Mucosa of descending colon (tissue), 3 donors: ENCODE data around the gene MBNL2. TPM values are rescaled to one million over a fixed set of nuclear protein-coding genes. Genes with fewer than 3 reads are reported as not detected.

Source experiments
- ATAC-seq: fragments of 200-7000 bp; cut with Tn5 transposase; one replicate; pipeline ENCODE4 v1.9.1; 2020; ENCODE audit warnings: mild to moderate bottlenecking, moderate library complexity
- DNase-seq, 3 donors: peaks; one replicate each; pipeline ENCODE4 v3.0.0-alpha.2; 2020
- H3K36me3 ChIP-seq: fragments of 200-600 bp; one replicate; pipeline ENCODE4 v1.8.0; 2021; ENCODE audit warnings: low read depth, mild to moderate bottlenecking
- H3K4me1 ChIP-seq: fragments of 200-600 bp; one replicate; pipeline ENCODE4 v1.8.0; 2021; ENCODE audit warnings: low read depth, mild to moderate bottlenecking
- H3K4me3 ChIP-seq: fragments of 200-600 bp; one replicate; pipeline ENCODE4 v1.8.0; 2021; ENCODE audit warnings: mild to moderate bottlenecking
- H3K9me3 ChIP-seq: fragments of 200-600 bp; one replicate; pipeline ENCODE4 v1.8.0; 2021; ENCODE audit warnings: mild to moderate bottlenecking
- intact Hi-C, 2 donors: fragments of 100-400 bp; cut with DNase I in 1 of 2; cut with micrococcal nuclease in 1 of 2; formaldehyde crosslinking; loops; one replicate each; pipeline versions ENCODE4 v1.11.0 to v1.11.1; 2022; cut with DNase I, micrococcal nuclease
- total RNA-seq, 3 donors: library from RNA; stranded (reverse); fragmentation: NEBNext Ultra II Directional in 2 of 3; extraction: Animal tissue kit (Norgen Biotek cat#: 25700) in 2 of 3; gene quantifications; one replicate each; pipeline versions ENCODE4 v1.2.1 to v1.2.4, GENCODE V29; 2021 to 2023
- TF ChIP-seq, protein P1 (sequence below): fragments of 200-600 bp; IDR thresholded peaks from one replicate; pipeline ENCODE4 v1.8.0; 2022; ENCODE audit warnings: antibody characterized with exemption, mild to moderate bottlenecking
- donor health status: DM: no; HTN: no; CAD: no; lungs with moderate emphysema.
- donor health status: DM: no; HTN: no; CAD: no.
- donor health status: DM: no; HTN: yes; CAD: no.

Gene MBNL2
- total RNA-seq, 3 donors from 2014 or later = 41.0 to 75.1 (median 47.2) TPM

DNA sequence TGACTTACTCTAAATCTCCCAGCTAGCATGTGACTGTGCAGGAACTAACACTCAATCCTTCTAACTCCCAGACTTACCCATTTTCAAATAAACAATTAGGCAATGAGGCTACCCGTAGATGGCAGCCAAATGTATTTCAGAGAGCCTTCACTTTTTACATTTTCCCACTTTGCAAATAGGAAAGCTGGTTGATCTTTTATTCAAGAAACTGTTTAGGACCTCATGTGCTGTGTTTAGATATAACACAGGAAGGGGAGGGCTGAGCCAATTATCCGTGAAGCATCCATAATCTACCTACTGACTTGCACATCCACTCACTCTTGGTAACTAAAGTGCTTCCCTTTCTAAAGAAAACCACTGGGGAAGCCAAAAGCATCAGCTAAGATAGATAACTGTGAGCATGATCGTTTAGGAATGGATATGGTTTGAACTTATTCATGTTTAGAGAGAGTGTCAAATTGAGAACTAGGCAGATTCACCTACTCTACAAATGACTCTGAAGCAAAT, 33.4 kb downstream of the MBNL2 start:
- ATAC-seq (no peak), DNase-seq (no peak)
- Histone ChIP-seq H3K4me3 (no peak overlapping the region), H3K9me3 (no peaks in the 10 kb centered on the region), H3K36me3 (no peaks in the 10 kb centered on the region), H3K4me1 (peaks cover 12% of the 10 kb centered on the region)
- TF ChIP-seq, protein P1, sequence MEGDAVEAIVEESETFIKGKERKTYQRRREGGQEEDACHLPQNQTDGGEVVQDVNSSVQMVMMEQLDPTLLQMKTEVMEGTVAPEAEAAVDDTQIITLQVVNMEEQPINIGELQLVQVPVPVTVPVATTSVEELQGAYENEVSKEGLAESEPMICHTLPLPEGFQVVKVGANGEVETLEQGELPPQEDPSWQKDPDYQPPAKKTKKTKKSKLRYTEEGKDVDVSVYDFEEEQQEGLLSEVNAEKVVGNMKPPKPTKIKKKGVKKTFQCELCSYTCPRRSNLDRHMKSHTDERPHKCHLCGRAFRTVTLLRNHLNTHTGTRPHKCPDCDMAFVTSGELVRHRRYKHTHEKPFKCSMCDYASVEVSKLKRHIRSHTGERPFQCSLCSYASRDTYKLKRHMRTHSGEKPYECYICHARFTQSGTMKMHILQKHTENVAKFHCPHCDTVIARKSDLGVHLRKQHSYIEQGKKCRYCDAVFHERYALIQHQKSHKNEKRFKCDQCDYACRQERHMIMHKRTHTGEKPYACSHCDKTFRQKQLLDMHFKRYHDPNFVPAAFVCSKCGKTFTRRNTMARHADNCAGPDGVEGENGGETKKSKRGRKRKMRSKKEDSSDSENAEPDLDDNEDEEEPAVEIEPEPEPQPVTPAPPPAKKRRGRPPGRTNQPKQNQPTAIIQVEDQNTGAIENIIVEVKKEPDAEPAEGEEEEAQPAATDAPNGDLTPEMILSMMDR = no peak
- intact Hi-C loops = no loop called here

DNA sequence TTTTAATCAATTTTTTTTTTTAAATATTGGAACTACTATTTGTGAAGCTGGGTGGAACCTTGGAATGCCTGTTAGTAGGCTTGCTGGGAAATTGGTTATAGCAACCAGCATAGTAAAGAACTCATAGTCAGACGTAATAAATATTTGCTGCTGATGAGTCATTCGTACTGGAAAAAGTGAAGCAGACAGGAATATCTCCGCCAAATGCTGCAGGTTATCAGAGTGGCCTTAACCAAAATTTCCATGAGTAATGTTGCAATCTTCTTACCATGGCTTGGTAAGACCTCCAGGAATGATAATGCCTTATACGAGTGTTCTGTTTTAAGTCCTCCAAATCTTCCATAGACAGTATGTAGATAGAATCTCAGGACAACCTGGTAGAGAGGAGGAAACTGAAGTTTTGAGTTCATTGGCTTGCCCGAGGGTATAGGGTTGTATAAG, 34.2 kb downstream of the MBNL2 start:
- intact Hi-C loops = no loop called here
- no peak for DNase-seq
- Histone ChIP-seq H3K4me3 (no peak overlapping the region), H3K9me3 (no peaks in the 10 kb centered on the region), H3K36me3 (no peaks in the 10 kb centered on the region), H3K4me1 (peaks cover 12% of the 10 kb centered on the region)
- TF ChIP-seq, protein P1 = no peak
- ATAC-seq = peak; percentile 13

DNA sequence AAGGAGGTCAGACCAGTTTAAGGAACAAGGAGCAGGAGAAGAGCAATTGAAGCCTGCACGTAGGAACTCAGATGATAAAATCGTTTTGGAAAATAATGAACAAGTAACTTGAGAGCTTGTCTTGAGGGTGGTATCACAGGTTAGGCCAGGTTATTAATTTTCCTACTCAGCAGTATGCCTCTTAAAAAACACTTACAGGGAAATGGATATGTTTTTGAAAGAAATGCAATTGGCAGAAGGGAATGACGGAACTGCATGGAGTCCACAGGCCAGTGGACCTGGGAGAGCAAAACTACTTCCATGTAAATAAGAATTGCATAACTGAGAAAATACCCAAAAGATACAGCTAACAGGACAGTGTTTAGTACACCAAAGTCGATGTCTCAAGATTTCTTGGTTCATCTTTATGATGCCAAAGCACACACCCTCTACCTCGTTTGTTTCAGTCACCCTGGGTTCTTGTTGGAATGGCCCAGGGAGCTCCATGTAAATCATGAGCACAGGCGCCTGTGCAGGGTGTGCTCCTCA, 35.2 kb downstream of the MBNL2 start:
- peaks cover 12% of the 10 kb centered on the region for H3K4me1 ChIP-seq
- no peaks in the 10 kb centered on the region for H3K36me3 ChIP-seq
- intact Hi-C loops = no loop called here
- no peak for ATAC-seq
- TF ChIP-seq, protein P1 = no peak
- DNase-seq = no peak
- no peak overlapping the region for H3K4me3 ChIP-seq
- no peaks in the 10 kb centered on the region for H3K9me3 ChIP-seq

DNA sequence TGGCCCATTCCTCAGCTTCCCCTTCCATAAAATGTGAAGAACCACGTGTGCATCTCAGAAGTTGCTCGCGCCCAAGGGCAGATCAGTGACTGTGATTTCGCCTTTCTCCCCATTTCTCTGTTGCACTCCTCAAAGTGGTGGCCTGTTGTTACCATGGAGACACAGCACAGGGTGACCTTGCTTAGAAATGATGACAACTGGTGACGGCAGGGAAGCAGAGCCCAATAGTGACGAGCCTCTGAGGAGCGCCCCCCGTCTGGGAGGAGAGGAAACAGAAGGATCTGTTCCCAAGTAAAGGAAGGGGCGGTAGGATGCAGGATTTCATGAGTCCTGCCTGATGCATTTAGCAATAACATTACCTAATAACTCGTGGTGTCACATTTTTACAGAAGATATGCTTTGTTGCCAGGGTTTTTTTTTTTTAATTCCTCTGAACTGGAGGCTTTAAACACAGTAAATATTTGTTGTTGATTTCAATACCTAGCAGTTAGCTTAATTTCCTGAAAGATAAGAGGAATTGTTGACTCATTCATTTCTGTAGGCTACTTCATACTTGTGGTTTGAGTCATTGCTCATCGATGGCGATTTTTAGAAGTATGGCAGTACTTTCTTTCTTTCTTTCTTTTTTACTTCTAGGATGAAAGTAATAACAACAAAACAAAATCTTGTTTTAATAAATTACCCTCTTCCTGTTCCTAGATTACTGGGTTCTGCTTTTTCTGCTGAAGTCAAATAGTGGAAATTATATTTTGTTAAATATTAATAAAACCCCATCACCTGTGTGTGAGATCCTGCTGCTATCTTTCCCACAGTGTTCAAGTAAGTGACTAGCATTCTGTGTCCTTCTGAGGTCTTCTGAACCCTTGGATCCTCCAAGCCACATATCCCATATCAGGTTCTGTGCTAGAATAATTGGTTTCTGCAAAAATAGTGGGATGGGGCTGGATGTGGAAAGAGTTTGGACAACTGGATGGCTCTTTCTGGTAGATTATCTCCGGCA, 36.0 kb downstream of the MBNL2 start:
- ATAC-seq = peak; percentile 27
- DNase-seq = no peak
- Histone ChIP-seq H3K4me3 (no peak overlapping the region), H3K36me3 (no peaks in the 10 kb centered on the region), H3K9me3 (no peaks in the 10 kb centered on the region), H3K4me1 (peaks cover 12% of the 10 kb centered on the region)
- intact Hi-C loops = no loop called here
- TF ChIP-seq, protein P1 = no peak

DNA sequence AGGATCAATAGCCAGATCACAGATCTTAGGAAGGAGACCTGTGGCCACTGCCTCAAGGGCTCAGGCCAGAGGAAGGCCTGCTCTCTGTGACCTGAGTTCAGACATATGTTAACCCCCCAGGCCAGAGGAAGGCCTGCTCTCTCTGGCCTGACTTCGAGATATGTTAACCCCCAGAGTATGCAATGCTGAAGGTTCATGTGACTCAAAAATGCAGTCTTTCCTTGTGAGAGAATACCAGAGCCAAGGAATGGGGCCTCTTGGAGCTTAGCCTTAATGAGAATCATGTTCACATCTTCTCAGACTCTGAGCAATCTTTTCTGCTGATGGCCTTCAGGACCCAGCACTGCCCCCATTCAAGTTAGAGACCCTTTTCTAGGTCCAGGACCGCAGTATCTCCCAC, 36.7 kb downstream of the MBNL2 start:
- Histone ChIP-seq H3K9me3 (no peaks in the 10 kb centered on the region), H3K4me3 (no peak overlapping the region), H3K36me3 (no peaks in the 10 kb centered on the region), H3K4me1 (peaks cover 12% of the 10 kb centered on the region)
- DNase-seq (no peak), ATAC-seq (no peak)
- TF ChIP-seq, protein P1 = no peak
- intact Hi-C loops = no loop called here
